PC-3 (cell line): Measurements from ENCODE around the gene LENEP.

Experiments
- CTCF ChIP-seq: fragments of 300-600 bp; sonication (generic); conservative IDR thresholded peaks from 2 replicates; pipeline ENCODE4 v1.5.1; 2017; ENCODE audit warnings: antibody characterized with exemption, low read depth, mild to moderate bottlenecking, low read length
- EZH2phosphoT487 ChIP-seq: fragments of 300-600 bp; sonication (generic); IDR thresholded peaks from 2 replicates; pipeline ENCODE4 v1.6.1; 2018; ENCODE audit warnings: mild to moderate bottlenecking, antibody characterized with exemption, low read length, borderline replicate concordance

GRCh38 chr1:155004352-155005075 lies 11.1 kb downstream of the LENEP start:
- TF ChIP-seq CTCF (no peak), EZH2phosphoT487 (no peak)
